ENCODE results near the gene RAPGEF1. TPM values are rescaled to one million over a fixed set of nuclear protein-coding genes. Genes with fewer than 3 reads are reported as not detected.
A peak's percentile ranks its signal among the peaks of the same experiment; 100 is the strongest.

RAPGEF1 gene
- total and polyA plus RNA-seq, 7 donors: 72.3 to 319 (median 268) TPM

- peak; percentile 66 to 84 for DNase-seq
- TF ChIP-seq, protein P1, sequence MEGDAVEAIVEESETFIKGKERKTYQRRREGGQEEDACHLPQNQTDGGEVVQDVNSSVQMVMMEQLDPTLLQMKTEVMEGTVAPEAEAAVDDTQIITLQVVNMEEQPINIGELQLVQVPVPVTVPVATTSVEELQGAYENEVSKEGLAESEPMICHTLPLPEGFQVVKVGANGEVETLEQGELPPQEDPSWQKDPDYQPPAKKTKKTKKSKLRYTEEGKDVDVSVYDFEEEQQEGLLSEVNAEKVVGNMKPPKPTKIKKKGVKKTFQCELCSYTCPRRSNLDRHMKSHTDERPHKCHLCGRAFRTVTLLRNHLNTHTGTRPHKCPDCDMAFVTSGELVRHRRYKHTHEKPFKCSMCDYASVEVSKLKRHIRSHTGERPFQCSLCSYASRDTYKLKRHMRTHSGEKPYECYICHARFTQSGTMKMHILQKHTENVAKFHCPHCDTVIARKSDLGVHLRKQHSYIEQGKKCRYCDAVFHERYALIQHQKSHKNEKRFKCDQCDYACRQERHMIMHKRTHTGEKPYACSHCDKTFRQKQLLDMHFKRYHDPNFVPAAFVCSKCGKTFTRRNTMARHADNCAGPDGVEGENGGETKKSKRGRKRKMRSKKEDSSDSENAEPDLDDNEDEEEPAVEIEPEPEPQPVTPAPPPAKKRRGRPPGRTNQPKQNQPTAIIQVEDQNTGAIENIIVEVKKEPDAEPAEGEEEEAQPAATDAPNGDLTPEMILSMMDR (IDR thresholded peaks at IDR 0.05): no peak
- H3K4me3 ChIP-seq: peak overlapping the region; percentile 41
- intact Hi-C loops (cut with DNase I): loop anchor here in 1 of 2 donors (5.0 kb wide), 1 partner anchor 44 kb away; no protein-coding TSS in a partner anchor
- H3K9me3 ChIP-seq: no peaks in the 10 kb centered on the region
- peak; percentile 83 to 91 (median 89) for ATAC-seq
- H3K4me1 ChIP-seq: peaks cover 47% of the 10 kb centered on the region
- peaks cover 0 to 53% of the 10 kb centered on the region in 2 donors for H3K36me3 ChIP-seq (ENCODE audit: insufficient read depth in 1 of 2, low read depth in 1 of 2)
- peak overlapping the region; percentile 94 for H3K27ac ChIP-seq
- H3K27me3 ChIP-seq (ENCODE audit: insufficient read depth in 3 of 3, low read length in 2 of 3): no peaks in the 10 kb centered on the region
- 3 to 10% (median 4%) methylated on average over 12 of the region's 12 CpGs for WGBS, 3 donors
Measured at GRCh38 chr9:131608493-131609037, 131.3 kb downstream of the RAPGEF1 start.

DNA sequence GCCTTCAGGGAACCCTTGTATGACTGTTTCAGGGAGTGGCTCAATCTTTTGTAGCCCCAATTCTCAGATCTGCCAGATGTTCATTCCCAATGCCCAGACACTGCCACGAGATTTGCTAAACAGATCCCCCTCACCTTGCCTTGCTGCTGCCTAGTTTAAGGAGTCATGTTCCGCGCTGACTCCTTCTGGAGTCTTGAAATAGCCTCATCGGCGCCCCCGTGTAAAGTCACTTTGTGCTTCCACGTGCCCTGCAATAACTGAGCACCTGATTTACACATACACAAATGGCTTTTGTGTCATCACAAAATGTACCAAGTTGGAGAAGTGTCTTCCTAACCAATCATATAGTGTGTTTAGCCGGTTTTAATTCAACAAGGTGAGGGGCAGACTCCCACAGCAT is 132.3 kb downstream of the RAPGEF1 start:
- WGBS, 3 donors: 63 to 81% (median 70%) methylated on average over 8 of the region's 8 CpGs
- H3K36me3 ChIP-seq (ENCODE audit: insufficient read depth in 1 of 2, low read depth in 1 of 2): peaks cover 0 to 55% of the 10 kb centered on the region in 2 donors
- intact Hi-C loops (cut with DNase I): loop anchor here in 1 of 2 donors (5.0 kb wide), 1 partner anchor 45 kb away; no protein-coding TSS in a partner anchor
- H3K4me1 ChIP-seq: peaks cover 47% of the 10 kb centered on the region
- H3K27me3 ChIP-seq (ENCODE audit: insufficient read depth in 3 of 3, low read length in 2 of 3): no peaks in the 10 kb centered on the region
- TF ChIP-seq, protein P1 (IDR thresholded peaks at IDR 0.05): no peak
- ATAC-seq: peak in 1 of 4 donors; percentile 5
- H3K9me3 ChIP-seq: no peaks in the 10 kb centered on the region
- H3K27ac ChIP-seq: peak overlapping the region; percentile 94
- H3K4me3 ChIP-seq: no peak overlapping the region
- no peak for DNase-seq

GRCh38 chr9:131606896-131607567 is 132.8 kb downstream of the RAPGEF1 start:
- WGBS, 3 donors: 90 to 94% (median 92%) methylated on average over 13 of the region's 13 CpGs
- Histone ChIP-seq H3K4me1 (peaks cover 45% of the 10 kb centered on the region), H3K27me3 (ENCODE audit: insufficient read depth in 3 of 3, low read length in 2 of 3) (no peaks in the 10 kb centered on the region), H3K27ac (peak overlapping the region; percentile 94), H3K36me3 (ENCODE audit: insufficient read depth in 1 of 2, low read depth in 1 of 2) (peaks cover 0 to 56% of the 10 kb centered on the region in 2 donors), H3K9me3 (no peaks in the 10 kb centered on the region), H3K4me3 (no peak overlapping the region)
- intact Hi-C loops (cut with DNase I): loop anchor here in 1 of 2 donors (5.0 kb wide), 1 partner anchor 45 kb away; no protein-coding TSS in a partner anchor
- DNase-seq (no peak), ATAC-seq (no peak)
- TF ChIP-seq, protein P1 (IDR thresholded peaks at IDR 0.05): no peak

DNA sequence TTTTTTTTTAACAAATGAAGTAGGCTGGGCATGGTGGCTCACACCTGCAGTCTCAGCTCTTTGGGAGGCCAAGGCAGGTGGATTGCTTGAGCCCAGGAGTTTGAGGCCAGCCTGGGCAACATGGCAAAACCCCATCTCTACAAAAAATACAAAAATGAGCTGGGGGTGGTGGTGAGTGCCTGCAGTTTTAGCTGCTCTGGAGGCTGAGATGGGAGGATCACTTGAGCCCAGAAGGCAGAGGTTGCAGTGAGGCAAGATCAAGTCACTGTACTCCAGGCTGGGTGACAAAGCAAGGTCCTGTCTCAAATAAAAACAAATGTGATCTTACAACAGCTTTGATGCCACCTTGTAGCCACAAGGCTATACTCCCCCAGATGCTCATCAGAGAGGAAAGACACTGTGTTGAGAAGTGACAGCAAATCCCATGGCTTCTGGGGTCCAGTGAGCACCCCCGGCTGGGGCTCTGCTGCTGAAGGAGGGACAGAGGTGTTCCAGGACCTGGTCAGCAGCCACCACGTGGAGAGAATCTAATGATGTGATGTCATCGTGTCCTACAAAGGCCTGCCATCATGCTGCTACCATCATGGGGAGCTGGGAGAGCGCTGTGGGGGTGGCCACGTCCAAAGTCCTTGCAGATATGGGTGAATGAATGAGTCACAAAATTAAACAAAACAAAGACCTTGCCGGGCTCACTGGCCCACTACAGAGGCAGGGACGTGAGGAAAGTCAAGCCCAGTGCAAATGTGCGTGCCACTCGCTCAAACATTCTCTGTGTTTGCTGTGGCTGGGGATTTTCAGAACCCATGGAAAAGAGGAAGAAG is 133.9 kb downstream of the RAPGEF1 start:
- DNase-seq (no peak), ATAC-seq (no peak)
- peaks cover 37% of the 10 kb centered on the region for H3K4me1 ChIP-seq
- intact Hi-C loops (cut with DNase I): loop anchor here in 1 of 2 donors (5.0 kb wide), 1 partner anchor 46 kb away; no protein-coding TSS in a partner anchor
- 86 to 90% (median 90%) methylated on average over 9 of the region's 9 CpGs for WGBS, 3 donors
- no peaks in the 10 kb centered on the region for H3K9me3 ChIP-seq
- no peak overlapping the region for H3K27ac ChIP-seq
- H3K4me3 ChIP-seq: no peak overlapping the region
- peaks cover 5 to 63% of the 10 kb centered on the region in 2 donors for H3K36me3 ChIP-seq (ENCODE audit: insufficient read depth in 1 of 2, low read depth in 1 of 2)
- H3K27me3 ChIP-seq (ENCODE audit: insufficient read depth in 3 of 3, low read length in 2 of 3): no peaks in the 10 kb centered on the region
- TF ChIP-seq, protein P1 (IDR thresholded peaks at IDR 0.05): no peak

All from psoas muscle (tissue), 8 donors.